HL-60 (cell line): ENCODE measurements around the gene SLC4A5.
"Not testable (repeated sequence)": the region's sequence is repeated elsewhere in the genome, so short reads cannot be mapped to it uniquely, and the experiment has no call there.

Source experiments
- DNase-seq, 2 experiments: peaks; one replicate each; pipeline ENCODE4 v3.0.0-alpha.2; 2010 to 2020; ENCODE audit warnings: low read depth in 1 of 2, low spot score in 1 of 2
- H3K27ac ChIP-seq: fragments of 250-450 bp; sonication (Bioruptor Pico); replicated peaks from 2 replicates; pipeline ENCODE4 v1.5.1; 2020; ENCODE audit warnings: mild to moderate bottlenecking, moderate library complexity
- H3K27me3 ChIP-seq: fragments of 250-450 bp; sonication (Bioruptor Pico); 2 replicates; pipeline ENCODE4 v1.5.1; 2021; ENCODE audit warnings: mild to moderate bottlenecking, moderate library complexity; ENCODE audit not compliant: insufficient read depth, poor library complexity, severe bottlenecking
- H3K4me3 ChIP-seq: replicated peaks from 2 replicates; pipeline ENCODE4 v1.5.1; 2011; ENCODE audit warnings: mild to moderate bottlenecking, control low read depth, low read length; ENCODE audit not compliant: insufficient read depth
- CTCF ChIP-seq: IDR thresholded peaks from one replicate; pipeline ENCODE4 v1.5.1; 2011; ENCODE audit warnings: low read length, control low read depth, inconsistent platforms; ENCODE audit not compliant: insufficient read depth
- GABPA ChIP-seq: IDR thresholded peaks from 2 replicates; pipeline ENCODE4 v1.6.1; 2012; ENCODE audit warnings: low read depth
- POLR2AphosphoS5 ChIP-seq: IDR thresholded peaks from 2 replicates; pipeline ENCODE4 v1.6.1; 2012; ENCODE audit warnings: low read depth
- REST ChIP-seq: IDR thresholded peaks from 2 replicates; pipeline ENCODE4 v1.6.1; 2012; ENCODE audit warnings: low read depth; ENCODE audit not compliant: insufficient replicate concordance
- SPI1 ChIP-seq: IDR thresholded peaks from 2 replicates; pipeline ENCODE4 v1.6.1; 2012; ENCODE audit warnings: low read depth, mild to moderate bottlenecking, borderline replicate concordance

SLC4A5 gene

GRCh38 chr2:74347742-74348141, 4.5 kb upstream of the SLC4A5 start:
- H3K4me3 ChIP-seq: no peak overlapping the region
- TF ChIP-seq REST: no peak
- no peak for TF ChIP-seq CTCF
- no peak for TF ChIP-seq SPI1
- TF ChIP-seq POLR2AphosphoS5: no peak
- TF ChIP-seq GABPA: no peak
- no peak overlapping the region for H3K27ac ChIP-seq
- peaks cover 2% of the 10 kb centered on the region for H3K27me3 ChIP-seq
- no peak for DNase-seq

- DNase-seq: no peak
- peaks cover 2% of the 10 kb centered on the region for H3K27me3 ChIP-seq
- H3K27ac ChIP-seq: no peak overlapping the region
- H3K4me3 ChIP-seq: no peak overlapping the region
- TF ChIP-seq GABPA (no peak), SPI1 (no peak), POLR2AphosphoS5 (no peak), REST (no peak), CTCF (no peak)
Observed at GRCh38 chr2:74347303-74347702, 4.1 kb upstream of the SLC4A5 start.

GRCh38 chr2:74345272-74345943, 2.2 kb upstream of the SLC4A5 start:
- no peak for DNase-seq
- TF ChIP-seq REST: no peak
- TF ChIP-seq GABPA: no peak
- TF ChIP-seq POLR2AphosphoS5: no peak
- TF ChIP-seq CTCF: no peak
- TF ChIP-seq SPI1: no peak
- no peak overlapping the region for H3K4me3 ChIP-seq

GRCh38 chr2:74336227-74336626, 7.0 kb downstream of the SLC4A5 start:
- H3K4me3 ChIP-seq, H3K27me3 ChIP-seq, H3K27ac ChIP-seq, DNase-seq: not testable (repeated sequence)

More at GRCh38 chr2:74345272-74345943, 2.2 kb upstream of the SLC4A5 start:
- no peak overlapping the region for H3K27ac ChIP-seq
- peaks cover 2% of the 10 kb centered on the region for H3K27me3 ChIP-seq
